Heart right ventricle (tissue), 16 donors: ENCODE measurements around the gene UBE2D3. TPM values are rescaled to one million over a fixed set of nuclear protein-coding genes. Genes with fewer than 3 reads are reported as not detected.

Experiments used
- ATAC-seq, 8 donors: fragments of 200-7000 bp; cut with Tn5 transposase; one replicate each; pipeline ENCODE4 v1.9.1; 2020; ENCODE audit warnings: mild to moderate bottlenecking in 8 of 8, moderate library complexity in 8 of 8, moderate number of reproducible peaks in 1 of 8
- DNase-seq, 2 donors: peaks; one replicate each; pipeline ENCODE4 v3.0.0-alpha.2; 2020
- H3K27ac ChIP-seq, 10 donors: fragments of 200-600 bp; sonication (generic) in 2 of 10; one replicate each; pipeline versions ENCODE4 v1.5.0 to v1.8.0; 2020 to 2022; ENCODE audit warnings: mild to moderate bottlenecking in 3 of 10
- H3K27me3 ChIP-seq, 7 donors: fragments of 200-600 bp; one replicate each; pipeline ENCODE4 v1.8.0; 2021 to 2022; ENCODE audit warnings: mild to moderate bottlenecking in 2 of 7
- H3K36me3 ChIP-seq, 9 donors: fragments of 200-600 bp; sonication (generic) in 1 of 9; one replicate each; pipeline versions ENCODE4 v1.5.0 to v1.8.0; 2020 to 2022; ENCODE audit warnings: mild to moderate bottlenecking in 2 of 9
- H3K4me1 ChIP-seq, 9 donors: fragments of 200-600 bp; sonication (generic) in 1 of 9; one replicate each; pipeline versions ENCODE4 v1.5.0 to v1.8.0; 2020 to 2022; ENCODE audit warnings: mild to moderate bottlenecking in 4 of 9
- H3K4me3 ChIP-seq, 10 donors: fragments of 200-600 bp; sonication (generic) in 2 of 10; one replicate each; pipeline versions ENCODE4 v1.5.0 to v1.8.0; 2020 to 2022; ENCODE audit warnings: mild to moderate bottlenecking in 7 of 10, moderate library complexity in 2 of 10
- H3K9me3 ChIP-seq, 11 donors: fragments of 200-600 bp in 10 of 11; sonication (generic) in 2 of 11; one replicate each; pipeline versions ENCODE4 v1.5.0 to v1.8.0; 2013 to 2022; ENCODE audit warnings: mild to moderate bottlenecking in 2 of 11, control low read depth in 1 of 11, moderate library complexity in 1 of 11
- WGBS, 2 donors: extraction: QIAGEN DNeasy Blood & Tissue Kit; methylation state at CpG; one replicate each; pipeline ENCODE4 v1.1.7; 2013; ENCODE audit warnings: inconsistent platforms in 1 of 2; 5-methylcytosine and 5-hydroxymethylcytosine counted together
- intact Hi-C, 10 donors: fragments of 100-400 bp; cut with DNase I; formaldehyde crosslinking; loops; one replicate each; pipeline versions ENCODE4 v1.11.1 to v1.14.2; 2022
- polyA plus RNA-seq, 2 donors: library from polyadenylated mRNA; stranded (reverse); fragments of 200-250 nt; gene quantifications; one replicate each; pipeline ENCODE4 v1.2.3, GENCODE V29; 2013
- total RNA-seq, 10 donors: library from RNA; stranded (reverse); fragmentation: NEBNext Ultra II Directional in 3 of 10; extraction: Animal tissue kit (Norgen Biotek cat#: 25700) in 3 of 10; gene quantifications; one replicate each; pipeline versions ENCODE4 v1.2.1 to v1.2.4, GENCODE V29; 2021 to 2023
- TF ChIP-seq, protein P1 (sequence below), 9 donors: fragments of 200-600 bp; sonication (generic) in 2 of 9; IDR thresholded peaks; one replicate each; pipeline versions ENCODE4 v1.5.0 to v1.8.0; 2021 to 2022; ENCODE audit warnings: antibody characterized with exemption in 9 of 9, mild to moderate bottlenecking in 5 of 9, moderate library complexity in 1 of 9
- donor health status: Arrhythmogenic right ventricular cardiomyopathy.
- donor health status: ischemic (EF 13 %, LVEDD 7.1; RV severe dilation, severe dysfunction).
- donor health status: healthy with polysubstance abuse.
- donor health status: DM: no; HTN: yes; CAD: no.
- donor health status: DM: no; HTN: no; CAD: no.
- donor health status: ischemic (EF 25% LVEDD 6.9; RV normal size, moderate dysfunction).
- donor health status: ischemic (EF 25% LVEDD 5.7; RV mildly dilated, moderate dysfunction).
- donor health status: healthy.
- donor health status: DM: yes; HTN: yes; CAD: no.
- donor health status: Ischemic cardiomyopathy.
- donor health status: ischemic (EF 35%, LVEDD 5.7; RV mildly dilated, moderate dysfunction).
- donor health status: nonischemic (EF 11% LVEDD 7.7; RV severe dilation, severe dysfunction).
- donor health status: DM: yes; HTN: yes; CAD: no.
- donor health status: PGD.
- donor health status: ischemic (EF 29% LVEDD 5.4; RV normal size, mild dysfunction).
- donor health status: nonischemic (EF 23%, LVEDD 6.1; RV moderate dilation, normal function).

UBE2D3 gene
- total and polyA plus RNA-seq, 12 donors: 99.3 to 297 (median 247) TPM

DNA sequence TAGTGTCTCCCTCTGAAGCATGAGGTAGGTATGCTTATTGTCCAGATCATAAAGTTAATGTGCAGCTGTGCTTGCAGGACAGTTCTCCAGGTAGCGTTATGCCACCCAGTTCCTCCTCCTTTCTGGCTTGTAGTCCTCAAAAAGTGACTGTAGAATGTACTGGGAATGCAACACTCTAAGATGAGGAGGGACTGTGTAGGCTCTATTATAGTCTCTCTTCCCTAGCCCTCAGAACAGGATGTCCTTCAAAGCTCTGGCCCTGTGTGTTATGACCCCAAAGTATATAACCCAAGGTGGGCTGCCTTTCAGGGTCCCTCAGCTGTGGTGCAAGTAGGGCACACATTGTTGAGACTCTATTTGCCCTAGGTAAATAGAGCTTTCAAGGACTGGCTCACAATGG, 45.8 kb downstream of the UBE2D3 start:
- 86 to 89% methylated on average over 1 of the region's 1 CpG for WGBS, 2 donors
- intact Hi-C loops: no loop called here
- Histone ChIP-seq H3K4me1 (no peaks in the 10 kb centered on the region), H3K36me3 (no peaks in the 10 kb centered on the region), H3K4me3 (no peak overlapping the region), H3K27ac (no peak overlapping the region), H3K27me3 (no peaks in the 10 kb centered on the region), H3K9me3 (no peaks in the 10 kb centered on the region)
- ATAC-seq (peak in 2 of 8 donors; percentile 25 to 33), DNase-seq (no peak)
- TF ChIP-seq, protein P1, sequence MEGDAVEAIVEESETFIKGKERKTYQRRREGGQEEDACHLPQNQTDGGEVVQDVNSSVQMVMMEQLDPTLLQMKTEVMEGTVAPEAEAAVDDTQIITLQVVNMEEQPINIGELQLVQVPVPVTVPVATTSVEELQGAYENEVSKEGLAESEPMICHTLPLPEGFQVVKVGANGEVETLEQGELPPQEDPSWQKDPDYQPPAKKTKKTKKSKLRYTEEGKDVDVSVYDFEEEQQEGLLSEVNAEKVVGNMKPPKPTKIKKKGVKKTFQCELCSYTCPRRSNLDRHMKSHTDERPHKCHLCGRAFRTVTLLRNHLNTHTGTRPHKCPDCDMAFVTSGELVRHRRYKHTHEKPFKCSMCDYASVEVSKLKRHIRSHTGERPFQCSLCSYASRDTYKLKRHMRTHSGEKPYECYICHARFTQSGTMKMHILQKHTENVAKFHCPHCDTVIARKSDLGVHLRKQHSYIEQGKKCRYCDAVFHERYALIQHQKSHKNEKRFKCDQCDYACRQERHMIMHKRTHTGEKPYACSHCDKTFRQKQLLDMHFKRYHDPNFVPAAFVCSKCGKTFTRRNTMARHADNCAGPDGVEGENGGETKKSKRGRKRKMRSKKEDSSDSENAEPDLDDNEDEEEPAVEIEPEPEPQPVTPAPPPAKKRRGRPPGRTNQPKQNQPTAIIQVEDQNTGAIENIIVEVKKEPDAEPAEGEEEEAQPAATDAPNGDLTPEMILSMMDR (IDR thresholded peaks at IDR 0.05): no peak

DNA sequence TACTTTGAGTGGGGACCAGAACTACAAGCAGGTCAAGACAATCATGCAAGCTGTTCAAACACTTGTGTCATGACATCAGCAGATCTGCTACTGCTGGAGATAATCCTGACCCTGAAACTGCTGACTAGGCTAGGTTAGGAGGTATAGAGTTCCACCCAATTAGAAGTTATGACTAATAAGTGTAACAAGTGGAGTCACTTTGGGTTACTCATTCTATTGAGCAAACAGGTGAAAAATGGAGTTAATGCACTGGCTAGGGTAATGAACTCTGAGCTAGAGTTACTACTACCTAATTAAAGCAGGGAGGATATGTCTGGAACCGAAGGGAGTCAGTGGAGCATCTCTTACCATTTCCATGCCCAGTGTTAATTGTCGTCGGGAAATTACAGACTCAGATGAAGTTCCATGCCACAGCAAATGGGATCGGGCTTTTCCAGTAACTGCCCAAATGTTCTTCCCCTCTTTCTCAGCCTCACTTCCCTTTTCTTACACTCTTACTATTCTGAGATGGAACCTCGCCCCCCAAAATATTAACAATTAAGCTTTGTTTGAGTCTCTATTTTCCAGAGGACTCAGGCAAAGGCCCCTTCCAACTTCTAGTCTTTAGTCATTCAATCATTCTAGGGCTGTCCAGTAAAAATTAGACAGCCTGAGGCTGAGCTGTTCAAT, 46.7 kb downstream of the UBE2D3 start:
- no peak overlapping the region for H3K27ac ChIP-seq
- WGBS, 2 donors: 88% methylated on average over 5 of the region's 5 CpGs
- H3K4me3 ChIP-seq: no peak overlapping the region
- peak in 1 of 8 donors; percentile 25 for ATAC-seq
- intact Hi-C loops: no loop called here
- no peaks in the 10 kb centered on the region for H3K27me3 ChIP-seq
- TF ChIP-seq, protein P1 (IDR thresholded peaks at IDR 0.05): no peak
- no peaks in the 10 kb centered on the region for H3K4me1 ChIP-seq
- no peak for DNase-seq
- no peaks in the 10 kb centered on the region for H3K9me3 ChIP-seq
- no peaks in the 10 kb centered on the region for H3K36me3 ChIP-seq

DNA sequence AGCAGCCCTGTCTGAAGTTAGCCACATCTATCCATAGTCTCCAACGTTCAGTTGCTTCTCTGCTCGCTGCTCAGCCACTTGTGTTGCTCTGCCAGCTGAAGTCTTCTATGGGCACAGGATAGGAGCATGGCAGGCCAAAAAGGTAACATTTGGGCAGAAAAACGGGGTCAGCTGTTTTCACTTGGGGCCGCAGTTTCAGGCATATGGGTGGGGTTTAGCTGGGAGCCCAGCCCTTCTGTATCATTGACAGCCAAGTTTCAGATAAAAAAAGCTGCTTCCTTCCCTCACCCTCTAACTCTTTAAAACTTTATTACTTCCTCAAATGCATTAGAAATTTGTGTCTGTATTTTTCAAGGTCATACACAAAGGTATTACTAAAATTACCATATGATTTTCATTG, 48.1 kb downstream of the UBE2D3 start:
- Histone ChIP-seq H3K9me3 (no peaks in the 10 kb centered on the region), H3K27me3 (no peaks in the 10 kb centered on the region), H3K36me3 (no peaks in the 10 kb centered on the region), H3K27ac (no peak overlapping the region), H3K4me3 (no peak overlapping the region), H3K4me1 (no peaks in the 10 kb centered on the region)
- ATAC-seq: no peak
- no peak for DNase-seq
- intact Hi-C loops: no loop called here
- WGBS, 2 donors: 76 to 88% methylated on average over 4 of the region's 4 CpGs
- TF ChIP-seq, protein P1 (IDR thresholded peaks at IDR 0.05): no peak

DNA sequence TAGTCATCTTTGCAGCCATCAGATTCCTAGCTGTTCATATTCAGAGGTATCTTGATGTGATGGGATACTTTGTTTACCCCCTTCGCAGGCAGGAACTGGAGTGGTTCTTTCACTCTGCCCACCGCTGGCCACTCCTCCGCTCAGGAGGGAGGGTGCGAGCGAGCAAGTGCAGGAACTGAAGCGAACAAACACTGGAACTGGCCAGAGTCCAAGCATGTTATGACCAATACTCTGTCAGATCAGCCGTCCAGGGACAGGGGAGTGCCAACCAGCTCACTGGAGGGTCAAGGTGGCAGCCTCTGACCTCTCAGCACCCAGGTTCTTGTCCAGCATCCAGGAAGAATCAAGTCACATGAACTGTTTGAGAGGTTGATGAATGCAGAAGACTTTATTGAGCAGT, 48.6 kb downstream of the UBE2D3 start:
- WGBS, 2 donors: 60 to 61% methylated on average over 7 of the region's 7 CpGs
- TF ChIP-seq, protein P1 (IDR thresholded peaks at IDR 0.05): no peak
- no peak for DNase-seq

More for the DNA sequence above, 48.6 kb downstream of the UBE2D3 start:
- intact Hi-C loops: no loop called here
- Histone ChIP-seq H3K27me3 (no peaks in the 10 kb centered on the region), H3K36me3 (no peaks in the 10 kb centered on the region), H3K4me1 (no peaks in the 10 kb centered on the region), H3K27ac (no peak overlapping the region), H3K4me3 (no peak overlapping the region), H3K9me3 (no peaks in the 10 kb centered on the region)
- ATAC-seq: peak in 1 of 8 donors; percentile 55
